Measurements from ENCODE around the gene GRIA2.

The GRIA2 gene

DNA sequence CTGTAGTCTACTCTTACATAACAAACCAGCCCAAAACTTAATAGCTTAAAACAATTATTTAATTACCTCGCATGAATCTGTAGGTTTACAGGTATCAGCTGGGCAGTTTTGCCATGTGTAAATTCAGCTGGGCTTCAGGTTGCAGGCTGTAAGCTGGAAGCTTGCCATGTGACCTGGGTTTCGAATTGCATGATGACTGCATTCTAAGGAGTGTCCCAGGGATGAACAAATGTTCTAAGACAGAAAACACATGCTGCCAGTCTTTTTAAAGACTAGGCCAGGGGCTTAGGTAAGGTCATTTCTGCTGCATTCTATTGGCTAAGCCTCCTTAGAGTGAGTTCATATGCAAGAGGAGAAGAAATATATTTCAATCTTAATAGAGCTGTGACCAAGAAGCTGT lies 44.8 kb downstream of the GRIA2 start:
- TF ChIP-seq, protein P1, sequence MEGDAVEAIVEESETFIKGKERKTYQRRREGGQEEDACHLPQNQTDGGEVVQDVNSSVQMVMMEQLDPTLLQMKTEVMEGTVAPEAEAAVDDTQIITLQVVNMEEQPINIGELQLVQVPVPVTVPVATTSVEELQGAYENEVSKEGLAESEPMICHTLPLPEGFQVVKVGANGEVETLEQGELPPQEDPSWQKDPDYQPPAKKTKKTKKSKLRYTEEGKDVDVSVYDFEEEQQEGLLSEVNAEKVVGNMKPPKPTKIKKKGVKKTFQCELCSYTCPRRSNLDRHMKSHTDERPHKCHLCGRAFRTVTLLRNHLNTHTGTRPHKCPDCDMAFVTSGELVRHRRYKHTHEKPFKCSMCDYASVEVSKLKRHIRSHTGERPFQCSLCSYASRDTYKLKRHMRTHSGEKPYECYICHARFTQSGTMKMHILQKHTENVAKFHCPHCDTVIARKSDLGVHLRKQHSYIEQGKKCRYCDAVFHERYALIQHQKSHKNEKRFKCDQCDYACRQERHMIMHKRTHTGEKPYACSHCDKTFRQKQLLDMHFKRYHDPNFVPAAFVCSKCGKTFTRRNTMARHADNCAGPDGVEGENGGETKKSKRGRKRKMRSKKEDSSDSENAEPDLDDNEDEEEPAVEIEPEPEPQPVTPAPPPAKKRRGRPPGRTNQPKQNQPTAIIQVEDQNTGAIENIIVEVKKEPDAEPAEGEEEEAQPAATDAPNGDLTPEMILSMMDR (conservative IDR thresholded peaks at IDR 0.05), result no peak
- no peak for TF ChIP-seq ZFX (IDR thresholded peaks at IDR 0.05)

DNA sequence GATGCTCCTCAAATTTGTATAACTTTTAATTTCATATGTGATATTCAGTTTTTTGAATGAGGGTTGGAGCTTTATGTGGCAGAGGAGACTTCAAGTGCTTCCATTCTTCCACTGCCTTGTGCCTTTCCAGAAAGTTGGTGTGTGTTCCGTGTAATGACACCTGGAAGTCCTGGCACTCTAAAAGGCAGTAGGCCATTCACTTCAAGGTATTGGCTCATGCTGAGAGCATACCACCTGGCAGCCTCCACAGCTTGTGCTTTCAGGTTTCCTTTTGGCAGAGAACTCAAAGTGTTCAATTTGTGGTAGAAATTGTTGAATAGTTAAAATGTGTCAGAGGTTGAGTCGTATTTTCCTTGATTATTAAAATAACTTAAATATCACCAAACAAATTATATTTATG lies 49.6 kb downstream of the GRIA2 start:
- no peak for TF ChIP-seq ZFX (IDR thresholded peaks at IDR 0.05)
- TF ChIP-seq, protein P1 (conservative IDR thresholded peaks at IDR 0.05), result no peak

More for the DNA sequence above, 44.8 kb downstream of the GRIA2 start:
- H3K27ac ChIP-seq, result no peak overlapping the region

DNA sequence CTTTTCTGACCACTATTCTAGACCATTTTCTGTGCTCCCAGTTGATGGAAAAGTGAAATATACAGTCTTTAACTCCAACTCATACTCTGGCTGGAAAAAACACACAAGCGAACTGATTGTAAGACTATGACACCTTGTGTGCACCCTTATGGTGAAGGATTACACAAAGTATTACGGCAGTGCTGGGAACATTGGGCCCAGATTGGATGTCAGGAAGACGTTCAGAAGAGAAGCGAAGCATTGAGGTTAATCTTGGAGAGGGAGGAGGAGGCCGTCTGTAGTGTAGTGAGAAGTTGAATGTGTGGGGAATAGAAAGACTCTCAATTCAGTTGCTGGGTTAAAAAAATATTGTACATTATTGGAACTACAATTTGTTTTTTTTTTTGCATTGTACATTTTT lies 50.0 kb downstream of the GRIA2 start:
- TF ChIP-seq, protein P1 (conservative IDR thresholded peaks at IDR 0.05), result no peak
- no peak for TF ChIP-seq ZFX (IDR thresholded peaks at IDR 0.05)

More for the DNA sequence above, 49.6 kb downstream of the GRIA2 start:
- H3K27ac ChIP-seq, result no peak overlapping the region

DNA sequence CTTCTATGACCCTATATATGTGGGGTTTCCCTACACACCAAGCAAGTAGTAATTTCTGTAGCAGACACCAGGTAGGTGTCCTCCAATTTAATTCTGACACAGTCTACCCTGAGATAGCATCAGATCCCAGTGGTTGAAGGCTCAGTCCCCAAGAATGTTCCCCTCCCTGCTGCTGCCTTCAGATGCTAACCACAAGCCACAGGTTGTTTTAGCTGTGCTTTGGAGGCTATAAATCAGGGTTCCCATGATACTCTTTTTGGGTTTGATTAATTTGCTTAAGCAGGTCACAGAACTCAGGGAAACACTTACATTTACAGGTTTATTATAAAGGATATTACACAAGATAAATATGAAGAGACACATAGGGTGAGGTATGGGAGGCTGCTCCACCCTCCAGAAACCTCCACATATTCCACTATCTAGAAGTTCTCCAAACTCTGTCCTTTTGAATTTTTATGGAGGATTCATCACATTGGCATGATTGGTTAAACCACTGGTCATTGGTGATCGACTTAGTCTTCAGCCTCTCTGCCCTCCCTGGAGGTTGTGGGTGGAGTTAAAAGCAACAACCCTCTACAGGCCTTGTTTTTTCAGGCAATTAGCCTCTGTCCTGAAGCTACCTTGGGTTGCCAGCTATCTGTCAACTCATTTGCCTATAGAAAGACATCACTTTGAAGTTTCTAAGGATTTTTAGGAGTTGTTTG lies 50.8 kb downstream of the GRIA2 start:
- H3K27ac ChIP-seq, result no peak overlapping the region
- TF ChIP-seq ZFX (IDR thresholded peaks at IDR 0.05), result no peak
- TF ChIP-seq, protein P1 (conservative IDR thresholded peaks at IDR 0.05), result no peak

More for the DNA sequence above, 50.0 kb downstream of the GRIA2 start:
- H3K27ac ChIP-seq, result no peak overlapping the region

DNA sequence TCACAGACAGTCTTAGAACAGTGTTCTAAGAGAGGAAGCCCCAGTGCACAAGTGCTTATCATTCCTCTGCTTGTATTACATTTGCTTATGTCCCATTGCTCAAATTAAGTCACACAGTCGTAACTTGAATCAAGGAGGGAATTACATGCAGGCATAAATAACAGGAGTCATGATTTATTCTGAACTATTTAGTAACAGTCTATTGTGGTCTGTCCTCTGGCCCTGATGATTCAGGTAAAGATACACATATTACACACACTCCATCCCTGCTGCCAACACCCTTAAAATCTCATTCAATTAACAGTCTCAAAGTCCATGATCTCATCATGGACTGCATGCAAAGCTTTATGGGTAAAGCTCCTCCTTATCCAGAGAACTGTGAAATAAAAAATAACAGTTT lies 60.1 kb downstream of the GRIA2 start:
- TF ChIP-seq, protein P1 (conservative IDR thresholded peaks at IDR 0.05), result no peak
- TF ChIP-seq ZFX (IDR thresholded peaks at IDR 0.05), result no peak
- H3K27ac ChIP-seq, result no peak overlapping the region

DNA sequence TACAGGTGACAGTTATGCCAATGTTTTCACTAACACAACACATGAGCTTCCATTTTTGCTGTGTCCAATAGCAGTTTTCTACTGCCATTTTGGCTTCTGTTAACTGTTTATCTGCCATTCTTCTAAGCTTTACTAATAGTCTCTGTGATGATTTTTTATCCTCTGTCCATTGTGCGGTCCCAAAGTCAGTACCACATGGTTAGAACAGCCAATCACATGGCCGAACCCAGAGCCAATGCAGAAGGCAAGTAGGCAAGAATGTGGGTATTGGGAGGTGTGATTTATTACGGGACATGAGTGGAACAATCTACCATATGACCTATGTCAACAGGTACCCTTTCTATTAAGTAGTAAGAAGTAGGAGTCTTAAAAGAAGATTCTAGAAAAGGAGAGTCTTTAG lies 61.5 kb downstream of the GRIA2 start:
- no peak for TF ChIP-seq ZFX (IDR thresholded peaks at IDR 0.05)
- TF ChIP-seq, protein P1 (conservative IDR thresholded peaks at IDR 0.05), result no peak
- H3K27ac ChIP-seq, result no peak overlapping the region

DNA sequence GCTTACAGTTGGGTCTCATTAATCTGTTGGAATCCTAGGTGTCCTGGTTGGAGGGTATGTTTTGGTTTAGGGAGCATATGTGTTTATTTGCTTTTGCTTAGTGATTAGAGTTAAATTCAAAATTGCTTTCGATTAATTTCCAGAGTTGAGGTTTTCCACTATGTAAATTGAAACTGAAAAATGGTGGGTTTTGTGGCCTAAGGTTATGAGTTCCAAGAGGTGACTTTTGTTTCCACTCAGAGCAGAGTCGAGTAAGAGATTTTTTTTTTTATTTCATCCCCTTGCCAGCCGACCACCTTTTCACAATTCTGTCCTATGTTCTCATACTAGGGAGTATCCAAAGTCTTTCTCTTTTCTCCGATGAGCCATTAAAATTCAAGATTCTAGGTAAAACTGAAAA lies 66.9 kb downstream of the GRIA2 start:
- TF ChIP-seq, protein P1 (conservative IDR thresholded peaks at IDR 0.05), result no peak
- TF ChIP-seq ZFX (IDR thresholded peaks at IDR 0.05), result no peak
- H3K27ac ChIP-seq, result no peak overlapping the region
